ENCODE results near the gene INSL3.
A peak's percentile ranks its signal among the peaks of the same experiment; 100 is the strongest.

The INSL3 gene

DNA sequence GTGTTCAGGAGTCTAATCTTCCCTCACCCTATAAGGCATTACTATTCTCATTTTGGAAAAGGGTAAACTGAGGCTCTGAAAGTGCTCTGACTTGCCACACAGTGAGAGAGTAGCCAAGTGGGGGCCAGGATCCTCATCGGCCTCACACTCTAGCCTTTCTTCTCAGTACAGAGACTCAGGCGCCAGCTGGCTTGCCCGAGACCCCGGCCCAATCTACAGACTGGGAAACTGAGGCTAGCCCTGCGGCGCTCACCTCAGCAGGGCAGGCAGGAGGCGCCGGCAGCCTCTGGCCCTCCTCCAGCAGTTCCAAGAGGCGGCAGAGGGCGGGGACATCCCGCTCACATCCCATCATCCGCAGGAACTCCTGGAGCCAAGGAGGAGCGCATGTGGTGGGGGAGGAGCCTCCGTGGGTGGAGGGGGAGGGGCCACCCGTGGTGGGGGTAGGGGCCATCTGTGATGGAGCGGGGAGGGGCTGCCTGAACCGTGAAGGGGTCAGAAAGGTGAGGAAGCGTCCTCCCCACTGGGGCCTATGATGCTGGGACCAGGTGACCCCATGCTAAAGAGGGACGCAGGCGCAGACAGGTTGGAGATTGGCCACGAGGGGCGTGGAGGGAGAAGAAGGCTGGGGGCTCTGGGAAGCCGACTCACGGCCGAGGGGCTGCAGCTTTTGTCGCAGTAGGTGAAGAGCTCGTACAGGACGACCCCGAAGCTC is 8.7 kb upstream of the INSL3 start:
- peak overlapping the region; percentile 31 for H3K4me3 ChIP-seq (ENCODE audit: low read depth, low read length)
- DNase-seq (ENCODE audit: low read depth), result peak; percentile 33
- TF ChIP-seq CTCF (conservative IDR thresholded peaks at IDR 0.05; ENCODE audit: low read depth, low read length), result no peak

DNA sequence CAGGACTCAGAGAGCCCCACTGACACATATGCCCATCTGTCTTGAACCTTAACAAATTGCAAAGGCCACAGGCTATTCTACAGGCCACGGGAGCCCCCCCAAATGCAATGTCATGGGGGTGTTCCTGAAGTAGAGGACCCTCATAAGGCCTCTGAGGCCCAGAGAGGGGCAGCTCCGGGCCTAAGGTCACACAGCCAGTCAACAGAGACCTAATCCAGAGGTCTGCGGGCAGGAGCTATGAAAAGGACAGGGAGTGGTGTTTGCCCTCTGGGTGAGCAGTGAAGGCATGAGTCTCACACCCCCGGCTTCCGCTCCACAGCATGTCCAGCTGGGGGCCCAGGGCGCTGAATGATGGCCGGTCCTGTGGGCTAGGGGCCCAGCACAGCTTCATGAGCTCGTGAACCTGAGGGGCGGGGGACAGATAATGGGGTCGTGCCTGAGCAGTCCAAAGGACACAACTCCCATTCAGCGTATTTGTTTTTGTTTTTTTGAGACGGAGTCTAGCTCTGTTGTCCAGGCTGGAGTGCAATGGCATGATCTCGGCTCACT is 5.3 kb upstream of the INSL3 start:
- TF ChIP-seq CTCF (conservative IDR thresholded peaks at IDR 0.05; ENCODE audit: low read depth, low read length), result no peak
- no peak for DNase-seq (ENCODE audit: low read depth)
- no peak overlapping the region for H3K4me3 ChIP-seq (ENCODE audit: low read depth, low read length)

GRCh38 chr19:17824339-17824738 is 3.0 kb upstream of the INSL3 start:
- DNase-seq (ENCODE audit: low read depth), result no peak
- no peak for TF ChIP-seq CTCF (conservative IDR thresholded peaks at IDR 0.05; ENCODE audit: low read depth, low read length)
- no peak overlapping the region for H3K4me3 ChIP-seq (ENCODE audit: low read depth, low read length)

- no peak for TF ChIP-seq CTCF (conservative IDR thresholded peaks at IDR 0.05; ENCODE audit: low read depth, low read length)
- H3K4me3 ChIP-seq (ENCODE audit: low read depth, low read length), result no peak overlapping the region
- no peak for DNase-seq (ENCODE audit: low read depth)
Observed at GRCh38 chr19:17817668-17818363, 3.5 kb downstream of the INSL3 start.

DNA sequence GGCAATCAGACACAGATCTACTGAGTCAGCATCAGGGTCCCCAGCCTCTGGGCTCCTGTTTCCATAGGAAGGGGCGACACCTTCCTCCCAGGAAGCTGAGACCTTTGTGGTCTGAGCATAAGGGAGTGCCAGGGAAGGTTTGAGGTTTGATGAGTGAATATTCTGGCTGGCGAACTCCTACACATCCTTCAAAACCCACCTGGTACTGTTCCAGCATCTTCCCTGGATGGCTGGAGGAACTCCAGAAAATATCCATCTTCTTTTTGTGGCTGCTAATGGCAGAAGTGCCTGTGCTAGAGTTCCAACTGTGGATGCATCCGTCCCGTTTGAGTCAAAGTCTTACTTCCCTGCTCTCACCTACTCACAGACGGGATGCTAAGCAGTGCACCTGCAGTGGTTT is 9.2 kb downstream of the INSL3 start:
- no peak for TF ChIP-seq CTCF (conservative IDR thresholded peaks at IDR 0.05; ENCODE audit: low read depth, low read length)
- no peak for DNase-seq (ENCODE audit: low read depth)
- H3K4me3 ChIP-seq (ENCODE audit: low read depth, low read length), result no peak overlapping the region

- H3K4me3 ChIP-seq (ENCODE audit: low read depth, low read length), result no peak overlapping the region
- TF ChIP-seq CTCF (conservative IDR thresholded peaks at IDR 0.05; ENCODE audit: low read depth, low read length), result no peak
- no peak for DNase-seq (ENCODE audit: low read depth)
Observed at GRCh38 chr19:17811681-17812080, 9.6 kb downstream of the INSL3 start.

All from choroid plexus epithelial cell (primary cell).